Eye (tissue), 1 donor: Measurements from ENCODE around the gene NEK2.
"Not testable (repeated sequence)": the region's sequence is repeated elsewhere in the genome, so short reads cannot be mapped to it uniquely, and the experiment has no call there.

Experiments used
- DNase-seq: peaks from one replicate; pipeline ENCODE4 v3.0.0-alpha.2; 2015

Gene NEK2

GRCh38 chr1:211630236-211631081, 45.0 kb downstream of the NEK2 start:
- no peak for DNase-seq

GRCh38 chr1:211628417-211628816, 47.0 kb downstream of the NEK2 start:
- peak; percentile 60 for DNase-seq

- DNase-seq, result no peak
Observed at GRCh38 chr1:211627259-211627658, 48.2 kb downstream of the NEK2 start.

- DNase-seq, result not testable (repeated sequence)
Observed at GRCh38 chr1:211625866-211626265, 49.6 kb downstream of the NEK2 start.

- no peak for DNase-seq
Observed at GRCh38 chr1:211625040-211625439, 50.4 kb downstream of the NEK2 start.

GRCh38 chr1:211623515-211623914, 51.9 kb downstream of the NEK2 start:
- DNase-seq, result no peak

GRCh38 chr1:211621447-211622198, 53.8 kb downstream of the NEK2 start:
- no peak for DNase-seq

GRCh38 chr1:211620097-211620496, 55.3 kb downstream of the NEK2 start:
- DNase-seq, result no peak

GRCh38 chr1:211619033-211619996, 56.1 kb downstream of the NEK2 start:
- no peak for DNase-seq

- DNase-seq, result no peak
Observed at GRCh38 chr1:211616965-211617297, 58.5 kb downstream of the NEK2 start.

GRCh38 chr1:211616231-211616964, 59.0 kb downstream of the NEK2 start:
- DNase-seq, result no peak

- no peak for DNase-seq
Observed at GRCh38 chr1:211614615-211615014, 60.8 kb downstream of the NEK2 start.

GRCh38 chr1:211613951-211614350, 61.5 kb downstream of the NEK2 start:
- no peak for DNase-seq

GRCh38 chr1:211613108-211613947, 62.1 kb downstream of the NEK2 start:
- peak; percentile 14 for DNase-seq

- no peak for DNase-seq
Observed at GRCh38 chr1:211612786-211613107, 62.7 kb downstream of the NEK2 start.
